ENCODE measurements around the gene ABCC8. TPM values are rescaled to one million over a fixed set of nuclear protein-coding genes. Genes with fewer than 3 reads are reported as not detected.

ABCC8 gene
- total and polyA plus RNA-seq, 2 of the 8 experiments (the other 6 are each of a cell fraction or from before 2014, with no cell fraction given): 3.7 to 4.9 TPM

- Histone ChIP-seq H3K27me3 (replicated peaks in 1 of 4; ENCODE audit: control insufficient read depth in 3 of 4, extremely low read depth in 1 of 4, insufficient read depth in 3 of 4, low read length in 3 of 4) (no peaks in the 10 kb centered on the region), H3K4me2 (ENCODE audit: insufficient read depth in 1 of 2, low read depth in 2 of 2, low read length in 2 of 2) (no peak overlapping the region), H3K18ac (ENCODE audit: extremely low read depth, low read length) (no peak overlapping the region), H3K4me1 (replicated peaks in 1 of 4; ENCODE audit: control insufficient read depth in 3 of 4, insufficient read depth in 4 of 4, low read length in 3 of 4) (peaks cover 0 to 5% (median 3%) of the 10 kb centered on the region in 4 experiments; a peak in 3 of 7 replicates), H2BK12ac (ENCODE audit: low read depth, low read length) (no peak overlapping the region), H4K5ac (ENCODE audit: insufficient read length, low read depth, low read length) (no peak overlapping the region), H2BK120ac (replicated peaks; ENCODE audit: low read depth, low read length) (no peak overlapping the region), H2BK15ac (ENCODE audit: low read length) (no peak overlapping the region), H2BK5ac (ENCODE audit: low read depth, low read length) (no peak overlapping the region), H3K4me3 (ENCODE audit: extremely low read depth in 1 of 4, insufficient read depth in 2 of 4, low read depth in 3 of 4, low read length in 4 of 4) (no peak overlapping the region), H3K14ac (ENCODE audit: insufficient read length) (no peak overlapping the region), H4K91ac (replicated peaks; ENCODE audit: insufficient read length, low read length) (no peak overlapping the region), H4K8ac (ENCODE audit: extremely low read depth, insufficient read depth, low read length) (0 out of 2 replicates have a peak overlapping the region, but pooled peaks have one; percentile 4), H2AFZ (ENCODE audit: low read length) (no peak overlapping the region), H3K4ac (replicated peaks; ENCODE audit: insufficient read length, low read depth, low read length) (no peak overlapping the region), H4K20me1 (replicated peaks in 1 of 2; ENCODE audit: control insufficient read depth in 1 of 2, insufficient read depth in 2 of 2, low read length in 2 of 2) (peaks cover 2% of the 10 kb centered on the region in 2 experiments), H3K9ac (replicated peaks in 1 of 4; ENCODE audit: extremely low read depth in 1 of 4, low read depth in 3 of 4, low read length in 3 of 4) (no peak overlapping the region), H3K27ac (ENCODE audit: low read depth, low read length) (no peak overlapping the region), H2BK20ac (ENCODE audit: low read length) (no peak overlapping the region), H3K79me2 (ENCODE audit: control insufficient read depth in 1 of 2, insufficient read depth in 2 of 2, low read length in 2 of 2) (no peaks in the 10 kb centered on the region), H3K9me3 (ENCODE audit: insufficient read depth in 2 of 2, low read depth in 1 of 2, low read length in 1 of 2) (no peaks in the 10 kb centered on the region; a peak in 1 of 4 replicates), H3K79me1 (ENCODE audit: low read depth, low read length) (no peaks in the 10 kb centered on the region), H3K56ac (replicated peaks; ENCODE audit: insufficient read length, low read depth, low read length) (no peak overlapping the region), H3K36me3 (ENCODE audit: control insufficient read depth in 2 of 4, insufficient read depth in 4 of 4, low read length in 3 of 4) (no peaks in the 10 kb centered on the region), H2AK5ac (ENCODE audit: low read depth, low read length) (no peak overlapping the region), H3K23me2 (ENCODE audit: low read depth, low read length) (no peaks in the 10 kb centered on the region), H3K23ac (ENCODE audit: insufficient read length) (no peak overlapping the region)
- ChIA-PET POLR2A (ENCODE audit: partially characterized antibody) (no interaction called here), CTCF (ENCODE audit: partially characterized antibody) (interaction anchor here (1.6 to 3.1 kb wide), 3 partner anchors 22 to 79 kb away, joined by 5 to 9 read pairs (median 5); no protein-coding TSS in a partner anchor)
- no peak for TF ChIP-seq SIX5 (IDR thresholded peaks at IDR 0.05; ENCODE audit: low read depth, low read length)
- no peak for TF ChIP-seq SP2 (IDR thresholded peaks at IDR 0.05; ENCODE audit: low read length)
- no peak for TF ChIP-seq POU5F1 (IDR thresholded peaks at IDR 0.05; ENCODE audit: low read depth, low read length)
- no peak for FAIRE-seq
- WGBS, 2 experiments (ENCODE audit: extremely low coverage in 1 of 2, insufficient coverage in 1 of 2, insufficient read length in 1 of 2, insufficient replicate concordance in 2 of 2, low coverage in 1 of 2, low lambda C conversion rate in 2 of 2, missing lambda C conversion rate in 1 of 2): 90% methylated on average over 12 of the region's 13 CpGs; no CpG with 5 or more reads in 1 of the 2 experiments
- DNase-seq (ENCODE audit: low read depth in 1 of 2, low spot score in 2 of 2): no peak
Observed at GRCh38 chr11:17462940-17463339, 13.7 kb downstream of the ABCC8 start.
